PC-3 (cell line): ENCODE data around the gene GPC2.

ENCODE experiments used
- CTCF ChIP-seq: fragments of 300-600 bp; sonication (generic); conservative IDR thresholded peaks from 2 replicates; pipeline ENCODE4 v1.5.1; 2017; ENCODE audit warnings: antibody characterized with exemption, low read depth, mild to moderate bottlenecking, low read length
- EZH2 ChIP-seq: fragments of 300-600 bp; sonication (generic); IDR thresholded peaks from one replicate; pipeline ENCODE4 v1.6.1; 2017; ENCODE audit warnings: antibody characterized with exemption, mild to moderate bottlenecking, low read length; ENCODE audit not compliant: unreplicated experiment
- EZH2phosphoT487 ChIP-seq: fragments of 300-600 bp; sonication (generic); IDR thresholded peaks from 2 replicates; pipeline ENCODE4 v1.6.1; 2018; ENCODE audit warnings: mild to moderate bottlenecking, antibody characterized with exemption, low read length, borderline replicate concordance

- TF ChIP-seq CTCF (no peak), EZH2phosphoT487 (no peak), EZH2 (no peak)
Observed at GRCh38 chr7:100159099-100159623, 18.0 kb downstream of the GPC2 start.
